GM21381 (cell line): ENCODE data around the gene BCL11B.
"Not testable (repeated sequence)": the region's sequence is repeated elsewhere in the genome, so short reads cannot be mapped to it uniquely, and the experiment has no call there.

Experiments used
- ATAC-seq: cut with Tn5 transposase; IDR thresholded peaks from one replicate; pipeline ENCODE4 v1.9.1; 2021; ENCODE audit warnings: mild to moderate bottlenecking, moderate library complexity; ENCODE audit not compliant: unreplicated experiment

BCL11B gene

GRCh38 chr14:99186336-99186735, 85.7 kb downstream of the BCL11B start:
- not testable (repeated sequence) for ATAC-seq

GRCh38 chr14:99185436-99186068, 86.4 kb downstream of the BCL11B start:
- no peak for ATAC-seq

GRCh38 chr14:99183716-99184115, 88.3 kb downstream of the BCL11B start:
- ATAC-seq: no peak

- ATAC-seq: no peak
Observed at GRCh38 chr14:99183311-99183710, 88.7 kb downstream of the BCL11B start.

- no peak for ATAC-seq
Observed at GRCh38 chr14:99182548-99183250, 89.3 kb downstream of the BCL11B start.

- ATAC-seq: no peak
Observed at GRCh38 chr14:99181804-99182520, 90.0 kb downstream of the BCL11B start.

- no peak for ATAC-seq
Observed at GRCh38 chr14:99181241-99181640, 90.8 kb downstream of the BCL11B start.

- ATAC-seq: no peak
Observed at GRCh38 chr14:99179946-99180345, 92.1 kb downstream of the BCL11B start.

- no peak for ATAC-seq
Observed at GRCh38 chr14:99179506-99179905, 92.5 kb downstream of the BCL11B start.

- no peak for ATAC-seq
Observed at GRCh38 chr14:99177886-99178835, 93.8 kb downstream of the BCL11B start.

- ATAC-seq: no peak
Observed at GRCh38 chr14:99177046-99177655, 94.8 kb downstream of the BCL11B start.

- ATAC-seq: no peak
Observed at GRCh38 chr14:99176156-99176945, 95.6 kb downstream of the BCL11B start.

GRCh38 chr14:99175331-99176155, 96.5 kb downstream of the BCL11B start:
- ATAC-seq: no peak

GRCh38 chr14:99174770-99175319, 97.2 kb downstream of the BCL11B start:
- no peak for ATAC-seq

GRCh38 chr14:99174081-99174769, 97.8 kb downstream of the BCL11B start:
- ATAC-seq: no peak

GRCh38 chr14:99173506-99173905, 98.5 kb downstream of the BCL11B start:
- no peak for ATAC-seq

GRCh38 chr14:99173086-99173485, 98.9 kb downstream of the BCL11B start:
- ATAC-seq: no peak

GRCh38 chr14:99171396-99171795, 100.6 kb downstream of the BCL11B start:
- ATAC-seq: no peak
